ENCODE measurements around the gene DENND4A.
"Not testable (repeated sequence)": the region's sequence is repeated elsewhere in the genome, so short reads cannot be mapped to it uniquely, and the experiment has no call there.

Gene DENND4A

DNA sequence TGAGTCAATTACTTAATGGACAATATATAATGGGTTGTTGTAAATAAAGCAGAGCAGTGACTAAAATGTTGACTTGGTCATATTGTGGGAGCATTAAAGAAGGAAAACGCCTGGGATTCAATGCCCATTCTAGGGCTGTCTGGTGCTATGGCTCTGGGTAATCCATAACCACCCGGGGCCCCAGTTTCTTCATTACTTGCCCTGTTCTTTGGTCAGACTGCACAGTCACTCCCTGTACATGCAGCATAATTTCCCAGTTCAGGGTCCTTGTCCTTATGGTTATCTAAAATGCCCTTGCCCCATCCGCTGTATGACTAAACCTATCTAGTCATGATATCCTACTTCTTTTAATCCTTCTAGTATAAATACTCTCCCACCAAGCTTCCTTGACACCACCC is 27.5 kb upstream of the DENND4A start:
- in situ Hi-C loops (cut with HindIII; ENCODE audit: low sequenced_read_pairs): no loop called here

GRCh38 chr15:65818927-65819562 is 27.0 kb upstream of the DENND4A start:
- in situ Hi-C loops (cut with HindIII; ENCODE audit: low sequenced_read_pairs): no loop called here

- in situ Hi-C loops (cut with HindIII; ENCODE audit: low sequenced_read_pairs): no loop called here
Measured at GRCh38 chr15:65816441-65816840, 24.3 kb upstream of the DENND4A start.

DNA sequence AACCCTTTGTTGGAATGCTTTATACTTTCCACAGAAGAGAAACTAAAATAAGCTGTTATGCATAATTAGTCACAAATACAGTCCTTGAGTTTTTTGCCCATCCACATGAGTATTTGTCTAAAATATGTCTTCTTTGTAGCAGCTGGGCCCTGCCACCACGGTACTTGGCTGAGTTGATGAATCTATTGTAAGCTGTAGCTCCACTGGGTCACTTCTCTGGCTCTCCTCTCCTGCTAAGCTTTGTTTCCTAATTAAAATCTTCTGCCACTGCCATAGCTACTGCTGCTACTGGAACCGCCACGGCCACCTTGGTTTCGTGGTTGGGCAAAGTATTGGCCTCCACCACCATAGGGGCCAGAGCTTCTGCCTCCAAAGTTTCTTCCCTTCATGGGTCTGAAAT is 23.9 kb upstream of the DENND4A start:
- in situ Hi-C loops (cut with HindIII; ENCODE audit: low sequenced_read_pairs): not testable (repeated sequence)

DNA sequence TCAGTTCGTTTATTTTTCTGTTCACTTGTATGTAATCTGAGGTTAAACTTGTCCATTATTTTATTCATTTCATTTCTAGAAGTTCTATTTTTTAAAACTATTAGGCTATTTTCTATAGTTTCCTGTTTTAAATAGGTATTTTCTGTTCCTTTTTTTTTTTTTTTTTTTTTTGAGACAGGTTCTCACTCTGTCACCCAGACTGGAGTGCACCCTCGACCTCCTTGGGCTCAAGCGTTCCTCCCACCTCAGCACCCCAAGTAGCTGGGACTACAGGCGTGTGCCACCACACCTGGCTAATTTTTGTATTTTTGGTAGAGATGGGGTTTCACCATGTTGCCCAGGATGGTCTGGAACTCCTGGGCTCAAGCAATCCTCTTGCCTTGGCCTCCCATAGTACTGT is 22.2 kb upstream of the DENND4A start:
- in situ Hi-C loops (cut with HindIII; ENCODE audit: low sequenced_read_pairs): not testable (repeated sequence)

- in situ Hi-C loops (cut with HindIII; ENCODE audit: low sequenced_read_pairs): no loop called here
Measured at GRCh38 chr15:65812916-65813315, 20.8 kb upstream of the DENND4A start.

GRCh38 chr15:65812467-65812866 is 20.4 kb upstream of the DENND4A start:
- in situ Hi-C loops (cut with HindIII; ENCODE audit: low sequenced_read_pairs): no loop called here

DNA sequence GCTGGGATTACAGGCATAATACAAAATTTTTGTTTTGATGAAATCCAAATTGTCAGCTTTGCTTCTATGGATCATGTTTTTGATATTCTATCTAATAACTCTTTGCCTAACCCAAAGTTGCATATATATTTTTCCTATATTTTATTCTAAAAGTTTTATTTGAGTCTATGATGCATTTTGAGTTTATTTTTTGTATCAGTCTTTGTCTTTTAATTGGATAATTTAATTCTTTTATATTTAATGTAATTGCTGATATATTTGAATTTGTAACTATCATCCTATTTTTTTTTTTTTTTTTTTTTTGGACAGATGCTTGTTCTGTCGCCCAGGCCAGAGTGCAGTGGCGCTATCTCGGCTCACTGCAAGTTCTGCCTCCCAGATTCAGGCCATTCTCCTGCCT is 19.7 kb upstream of the DENND4A start:
- in situ Hi-C loops (cut with HindIII; ENCODE audit: low sequenced_read_pairs): no loop called here

- in situ Hi-C loops (cut with HindIII; ENCODE audit: low sequenced_read_pairs): not testable (repeated sequence)
Measured at GRCh38 chr15:65811011-65811733, 19.1 kb upstream of the DENND4A start.

DNA sequence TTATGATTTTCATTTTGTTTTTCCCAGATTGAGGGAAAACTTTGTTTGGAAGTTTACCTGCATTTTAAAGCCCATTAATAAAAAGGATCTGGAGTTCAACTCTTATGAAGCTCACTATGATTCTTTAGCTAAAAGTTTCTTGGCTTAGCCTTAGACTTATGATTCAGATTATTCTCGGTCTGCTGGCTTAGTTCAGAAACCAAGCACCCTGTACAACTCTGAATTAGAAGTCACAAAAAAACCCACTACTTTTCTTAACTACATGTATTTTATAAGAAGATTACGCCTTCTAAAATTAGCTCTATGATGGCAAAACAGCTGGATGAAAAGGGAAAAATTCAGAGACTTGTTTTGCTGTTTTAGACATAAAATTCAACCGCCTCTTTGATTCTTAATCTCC is 14.3 kb upstream of the DENND4A start:
- in situ Hi-C loops (cut with HindIII; ENCODE audit: low sequenced_read_pairs): no loop called here

- in situ Hi-C loops (cut with HindIII; ENCODE audit: low sequenced_read_pairs): no loop called here
Measured at GRCh38 chr15:65805019-65805745, 13.1 kb upstream of the DENND4A start.

GRCh38 chr15:65804252-65804931 is 12.3 kb upstream of the DENND4A start:
- in situ Hi-C loops (cut with HindIII; ENCODE audit: low sequenced_read_pairs): no loop called here

GRCh38 chr15:65801229-65801805 is 9.2 kb upstream of the DENND4A start:
- in situ Hi-C loops (cut with HindIII; ENCODE audit: low sequenced_read_pairs): no loop called here

DNA sequence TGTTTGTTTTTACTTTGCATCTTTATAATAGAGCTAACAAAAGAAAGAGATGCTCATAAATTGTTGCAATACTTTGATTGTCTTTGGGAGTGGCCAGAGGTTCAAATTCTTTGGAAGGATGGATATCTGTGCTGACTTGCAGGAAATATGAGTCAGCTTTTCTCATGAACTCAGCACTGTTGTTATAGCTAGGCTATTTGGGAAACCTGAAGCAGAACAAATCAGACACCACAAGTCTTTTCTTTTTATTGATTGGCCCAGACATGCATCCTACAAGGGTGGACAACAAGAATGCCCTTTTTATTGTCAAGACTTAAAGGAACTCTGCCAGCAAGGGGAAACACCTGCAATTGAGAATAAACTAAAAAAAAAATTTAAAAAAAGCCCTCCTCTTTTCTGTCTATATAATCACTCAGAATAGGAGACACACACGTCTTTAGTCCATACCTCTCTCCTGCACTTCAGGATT is 4.6 kb upstream of the DENND4A start:
- in situ Hi-C loops (cut with HindIII; ENCODE audit: low sequenced_read_pairs): no loop called here

DNA sequence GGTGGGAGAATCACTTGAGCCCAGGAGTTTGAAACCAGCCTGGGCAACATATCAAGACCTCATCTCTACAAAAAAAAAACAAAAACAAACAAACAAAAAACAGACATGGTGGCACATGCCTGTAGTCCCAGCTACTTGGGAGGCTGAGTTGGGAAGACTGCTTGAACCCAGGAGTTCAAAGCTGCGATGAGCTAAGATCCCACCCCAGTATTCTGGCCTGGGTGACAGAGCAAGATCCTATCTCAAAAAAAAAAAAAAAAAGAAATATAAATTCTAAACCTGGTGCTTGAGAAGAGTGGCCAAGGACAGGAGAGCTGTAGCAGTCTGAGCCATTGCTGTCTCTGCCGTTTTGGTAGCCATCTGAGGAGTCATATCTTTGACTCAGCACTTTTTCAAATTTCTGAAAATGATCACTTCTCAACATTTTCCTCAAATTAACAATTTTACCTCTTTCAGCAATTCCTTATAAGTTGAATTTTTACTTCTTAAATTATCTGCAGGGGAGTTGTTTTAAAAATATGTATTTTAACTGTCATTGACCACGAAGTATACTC is 3.6 kb upstream of the DENND4A start:
- in situ Hi-C loops (cut with HindIII; ENCODE audit: low sequenced_read_pairs): no loop called here

- in situ Hi-C loops (cut with HindIII; ENCODE audit: low sequenced_read_pairs): no loop called here
Measured at GRCh38 chr15:65793818-65794104, 1.7 kb upstream of the DENND4A start.

GRCh38 chr15:65792988-65793817 is 1.1 kb upstream of the DENND4A start:
- in situ Hi-C loops (cut with HindIII; ENCODE audit: low sequenced_read_pairs): no loop called here

DNA sequence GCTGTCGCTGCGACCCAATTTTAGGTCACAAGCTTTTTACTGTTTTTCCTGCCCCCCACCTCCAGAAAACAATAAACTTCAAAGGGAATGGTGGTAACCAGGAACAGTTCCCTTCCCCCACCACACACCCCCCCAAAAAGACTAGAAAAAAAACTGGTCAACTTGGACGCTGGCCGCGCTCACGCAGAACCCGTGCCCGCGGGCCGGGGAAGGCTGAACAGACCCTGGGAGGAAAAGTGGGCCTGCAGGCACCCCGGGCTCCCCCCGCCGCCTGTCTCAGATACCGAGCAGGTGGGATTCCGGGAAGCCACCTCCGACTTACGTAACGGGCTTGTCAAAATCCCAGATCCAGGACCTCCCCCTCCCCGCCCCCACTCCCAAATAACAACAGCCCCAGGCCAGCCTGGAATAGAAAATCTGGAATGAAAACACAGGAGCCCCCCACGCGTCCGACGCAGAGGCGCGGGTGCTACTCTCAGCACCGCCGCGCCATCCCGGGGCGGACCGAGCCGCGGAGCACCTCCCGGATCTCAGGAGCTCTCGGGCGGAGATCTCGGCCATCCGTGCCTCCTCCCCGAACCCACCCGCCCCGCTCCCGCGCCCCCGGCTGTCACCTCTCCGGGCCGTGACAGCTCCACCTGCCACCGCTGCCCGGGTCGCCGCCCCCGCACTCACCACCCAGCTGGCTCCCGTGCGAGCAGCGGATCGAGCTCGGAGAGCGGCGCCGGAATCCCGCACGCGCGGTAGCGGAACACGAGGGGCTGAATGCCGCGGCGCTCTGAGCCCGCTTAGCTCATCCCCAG is 557 bp downstream of the DENND4A start:
- in situ Hi-C loops (cut with HindIII; ENCODE audit: low sequenced_read_pairs): no loop called here

GRCh38 chr15:65790694-65791334 is 1.3 kb downstream of the DENND4A start:
- in situ Hi-C loops (cut with HindIII; ENCODE audit: low sequenced_read_pairs): no loop called here

Measured in DLD1 (cell line).